GM06990 (cell line): ENCODE measurements around the gene EIF3F.
A peak's percentile ranks its signal among the peaks of the same experiment; 100 is the strongest.

Source experiments
- DNase-seq: peaks from one replicate; pipeline ENCODE4 v3.0.0-alpha.2; 2011; ENCODE audit not compliant: insufficient read length; ENCODE audit errors: extremely low read depth
- H3K27me3 ChIP-seq: replicated peaks from 2 replicates; pipeline ENCODE4 v1.6.0; 2011; ENCODE audit warnings: low read length; ENCODE audit not compliant: control insufficient read depth, insufficient read depth
- H3K36me3 ChIP-seq: 2 replicates; pipeline ENCODE4 v1.5.1; 2011; ENCODE audit warnings: low read length; ENCODE audit not compliant: control insufficient read depth, insufficient read depth
- H3K4me3 ChIP-seq: replicated peaks from 2 replicates; pipeline ENCODE4 v1.5.1; 2011; ENCODE audit warnings: low read depth, mild to moderate bottlenecking, control low read depth, low read length
- CTCF ChIP-seq: IDR thresholded peaks from 2 replicates; pipeline ENCODE4 v1.5.1; 2011; ENCODE audit warnings: low read length, control low read depth, mild to moderate bottlenecking, inconsistent platforms; ENCODE audit not compliant: insufficient read depth, poor library complexity, severe bottlenecking

Gene EIF3F

GRCh38 chr11:8031248-8032115 is 44.3 kb downstream of the EIF3F start:
- Histone ChIP-seq H3K36me3 (no peaks in the 10 kb centered on the region), H3K27me3 (no peaks in the 10 kb centered on the region; the same call in 1 of the 2 replicates), H3K4me3 (no peak overlapping the region)
- no peak for TF ChIP-seq CTCF
- DNase-seq, result no peak

GRCh38 chr11:8032122-8032521 is 45.0 kb downstream of the EIF3F start:
- no peak overlapping the region for H3K4me3 ChIP-seq
- H3K27me3 ChIP-seq, result no peaks in the 10 kb centered on the region; the same call in 1 of the 2 replicates
- DNase-seq, result no peak
- no peaks in the 10 kb centered on the region for H3K36me3 ChIP-seq
- no peak for TF ChIP-seq CTCF

GRCh38 chr11:8032576-8033304 is 45.6 kb downstream of the EIF3F start:
- no peak for DNase-seq
- Histone ChIP-seq H3K27me3 (no peaks in the 10 kb centered on the region; the same call in 1 of the 2 replicates), H3K4me3 (no peak overlapping the region), H3K36me3 (no peaks in the 10 kb centered on the region)
- TF ChIP-seq CTCF, result no peak

- Histone ChIP-seq H3K36me3 (no peaks in the 10 kb centered on the region), H3K4me3 (no peak overlapping the region), H3K27me3 (no peaks in the 10 kb centered on the region; the same call in 1 of the 2 replicates)
- peak; percentile 92 for TF ChIP-seq CTCF
- DNase-seq, result no peak
Observed at GRCh38 chr11:8033305-8034105, 46.4 kb downstream of the EIF3F start.

GRCh38 chr11:8034106-8034585 is 47.0 kb downstream of the EIF3F start:
- DNase-seq, result no peak
- H3K27me3 ChIP-seq, result no peaks in the 10 kb centered on the region; the same call in 1 of the 2 replicates
- H3K36me3 ChIP-seq, result no peaks in the 10 kb centered on the region
- H3K4me3 ChIP-seq, result no peak overlapping the region
- no peak for TF ChIP-seq CTCF
